Esophagus mucosa (tissue), 1 donor: ENCODE data around the gene LGALS4. TPM values are rescaled to one million over a fixed set of nuclear protein-coding genes. Genes with fewer than 3 reads are reported as not detected.
A peak's percentile ranks its signal among the peaks of the same experiment; 100 is the strongest.
"Not testable (repeated sequence)": the region's sequence is repeated elsewhere in the genome, so short reads cannot be mapped to it uniquely, and the experiment has no call there.

ENCODE experiments used
- ATAC-seq: fragments of 200-7000 bp; cut with Tn5 transposase; one replicate; pipeline ENCODE4 v1.9.1; 2020
- total RNA-seq: library from RNA; stranded (reverse); gene quantifications from one replicate; pipeline ENCODE4 v1.2.4, GENCODE V29; 2023
- donor health status: DM: yes; HTN: yes; CAD: no.

LGALS4 gene
- total RNA-seq, 1 donor from 2014 or later = 0.40 TPM

DNA sequence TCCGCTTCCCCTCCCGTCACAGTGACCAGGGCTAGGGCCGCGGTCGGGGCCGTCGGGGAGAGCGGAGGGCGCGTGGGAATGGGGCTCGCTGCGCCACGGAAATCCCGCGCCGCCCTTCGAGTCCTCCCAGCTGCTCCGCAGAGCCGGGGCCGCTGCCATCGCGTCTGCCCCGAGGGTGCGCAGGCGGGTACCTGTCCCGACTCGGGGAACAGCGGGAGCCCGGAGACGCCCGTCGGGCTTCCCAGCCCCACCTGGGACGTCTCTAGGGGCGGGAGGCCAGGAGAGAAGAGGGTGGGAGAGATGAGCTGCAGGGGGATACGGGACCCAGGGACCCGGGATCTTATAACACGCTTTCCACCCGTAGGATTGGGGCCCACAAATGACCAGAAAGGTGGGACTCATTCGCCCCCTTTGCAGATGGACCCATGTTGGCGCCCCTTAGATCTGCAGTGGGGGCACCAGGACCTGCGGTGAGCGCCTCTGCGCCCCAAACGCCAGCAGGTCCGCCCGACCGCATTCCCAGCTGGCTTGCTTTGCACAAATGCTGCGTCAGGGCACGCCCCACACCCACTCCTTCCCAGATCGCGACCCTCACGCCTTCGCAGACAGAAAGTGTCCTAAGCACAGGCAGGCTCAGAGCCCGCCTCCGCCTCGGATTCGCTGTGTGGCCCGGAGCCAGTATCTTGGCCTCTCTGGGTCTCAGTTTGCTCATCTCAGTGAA, 42.4 kb downstream of the LGALS4 start:
- peak; percentile 61 for ATAC-seq

- ATAC-seq = peak; percentile 82
These were observed 43.0 kb downstream of the LGALS4 start for GRCh38 chr19:38769635-38770211.

DNA sequence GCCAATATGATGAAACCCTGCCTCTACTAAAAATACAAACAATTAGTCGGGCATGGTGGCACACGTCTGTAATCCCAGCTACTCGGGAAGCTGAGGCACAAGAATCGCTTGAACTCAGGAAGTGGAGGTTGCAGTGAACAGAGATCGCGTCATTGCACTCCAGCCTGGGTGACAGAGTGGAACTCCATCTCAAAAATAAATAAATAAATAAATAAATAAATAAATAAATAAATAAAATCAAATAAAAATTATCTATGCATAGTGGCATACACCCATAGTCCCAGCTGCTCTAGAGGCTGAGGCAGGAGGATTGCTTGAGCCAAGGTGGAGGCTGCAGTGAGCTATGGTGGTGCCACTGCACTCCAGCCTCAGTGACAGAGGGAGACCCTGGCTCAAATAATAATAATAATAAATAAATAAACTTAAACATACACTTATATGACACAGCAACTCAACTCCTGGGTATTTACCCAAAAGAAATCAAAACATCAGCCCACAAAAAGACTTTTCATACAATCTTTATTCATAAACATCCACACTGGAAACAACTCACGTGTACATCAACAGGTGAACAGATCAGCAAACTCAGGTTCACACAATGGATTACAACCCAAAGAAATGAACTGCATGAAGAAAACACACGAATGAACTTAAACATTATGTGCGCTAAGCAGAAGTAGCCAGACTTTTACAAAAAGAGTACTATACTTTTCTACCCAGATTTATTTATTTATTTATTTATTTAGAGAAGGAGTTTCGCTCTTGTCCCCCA, 46.3 kb downstream of the LGALS4 start:
- ATAC-seq = no peak

- no peak for ATAC-seq
These were observed 47.5 kb downstream of the LGALS4 start for GRCh38 chr19:38765214-38765613.

DNA sequence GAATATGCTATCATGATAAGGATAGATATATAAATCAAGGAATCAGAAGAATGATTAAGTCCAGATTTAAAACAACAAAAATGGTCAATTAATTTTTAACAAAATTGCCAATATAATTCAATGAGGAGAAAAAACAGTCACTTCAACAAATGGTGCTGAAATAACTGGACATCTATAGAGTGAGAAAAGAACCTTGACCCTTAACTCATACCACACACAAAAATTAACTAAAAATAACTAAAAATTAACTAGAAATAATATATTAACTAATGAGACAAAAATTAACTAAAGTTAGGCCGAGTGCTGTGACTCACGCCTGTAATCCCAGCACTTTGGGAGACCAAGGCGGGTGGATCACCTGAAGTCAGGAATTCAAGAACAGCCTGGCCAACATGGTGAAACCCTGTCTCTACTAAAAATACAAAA, 48.9 kb downstream of the LGALS4 start:
- no peak for ATAC-seq

GRCh38 chr19:38761884-38762389, 50.8 kb downstream of the LGALS4 start:
- ATAC-seq = not testable (repeated sequence)

GRCh38 chr19:38760805-38761517, 51.8 kb downstream of the LGALS4 start:
- not testable (repeated sequence) for ATAC-seq

- no peak for ATAC-seq
These were observed 53.1 kb downstream of the LGALS4 start for GRCh38 chr19:38759590-38760003.

- not testable (repeated sequence) for ATAC-seq
These were observed 58.5 kb downstream of the LGALS4 start for GRCh38 chr19:38754196-38754595.

DNA sequence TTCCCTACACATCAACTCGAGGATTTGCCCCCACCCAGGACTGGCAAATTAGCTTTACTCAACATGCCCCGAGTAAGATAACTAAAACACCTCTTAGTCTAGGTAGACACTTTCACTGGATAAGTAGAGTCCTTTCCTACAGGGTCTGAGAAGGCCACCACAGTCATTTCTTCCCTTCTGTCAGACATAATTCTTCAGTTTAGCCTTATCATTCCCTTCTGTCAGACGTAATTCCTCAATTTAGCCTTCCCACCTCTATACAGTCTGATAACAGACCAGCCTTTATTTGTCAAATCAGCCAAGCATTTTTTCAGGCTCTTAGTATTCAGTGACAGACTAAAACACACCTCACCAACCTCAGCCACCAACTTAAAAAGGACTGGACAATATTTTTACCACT, 59.0 kb downstream of the LGALS4 start:
- ATAC-seq = not testable (repeated sequence)

Other genes with a start within 250 kb of the LGALS4 start
- 3.4 TPM for gene MAP4K1, start 195.0 kb downstream of the LGALS4 start, total RNA-seq
- 304 TPM for gene EIF3K, start 193.8 kb downstream of the LGALS4 start, total RNA-seq
- gene ACTN4, start 165.3 kb downstream of the LGALS4 start, total RNA-seq = 455 TPM
- 2.2 TPM for gene CAPN12, start 68.5 kb downstream of the LGALS4 start, total RNA-seq
- 684 TPM for gene LGALS7, start 39.4 kb downstream of the LGALS4 start, total RNA-seq
- 886 TPM for gene LGALS7B, start 23.7 kb downstream of the LGALS4 start, total RNA-seq
- gene ECH1, start 18.8 kb upstream of the LGALS4 start, total RNA-seq = 182 TPM
- 236 TPM for gene HNRNPL, start 37.0 kb upstream of the LGALS4 start, total RNA-seq
- 7.6 TPM for gene RINL, start 65.3 kb upstream of the LGALS4 start, total RNA-seq
- gene SIRT2, start 86.7 kb upstream of the LGALS4 start, total RNA-seq = 40.3 TPM
- 21.4 TPM for gene NFKBIB, start 87.0 kb upstream of the LGALS4 start, total RNA-seq
- gene CCER2, start 99.2 kb upstream of the LGALS4 start, total RNA-seq = 1.4 TPM
- gene SARS2, start 117.8 kb upstream of the LGALS4 start, total RNA-seq = 24.1 TPM
- 60.4 TPM for gene MRPS12, start 118.0 kb upstream of the LGALS4 start, total RNA-seq
- 4.7 TPM for gene FBXO17, start 162.8 kb upstream of the LGALS4 start, total RNA-seq
- gene FBXO27, start 219.6 kb upstream of the LGALS4 start, total RNA-seq = 41.9 TPM